Inferior parietal cortex (tissue), 1 donor: ENCODE measurements around the gene MGAT2.
A peak's percentile ranks its signal among the peaks of the same experiment; 100 is the strongest.
"Not testable (repeated sequence)": the region's sequence is repeated elsewhere in the genome, so short reads cannot be mapped to it uniquely, and the experiment has no call there.

ENCODE experiments used
- DNase-seq: peaks from one replicate; pipeline ENCODE4 v3.0.0-alpha.2; 2016; ENCODE audit errors: extremely low spot score

The MGAT2 gene

DNA sequence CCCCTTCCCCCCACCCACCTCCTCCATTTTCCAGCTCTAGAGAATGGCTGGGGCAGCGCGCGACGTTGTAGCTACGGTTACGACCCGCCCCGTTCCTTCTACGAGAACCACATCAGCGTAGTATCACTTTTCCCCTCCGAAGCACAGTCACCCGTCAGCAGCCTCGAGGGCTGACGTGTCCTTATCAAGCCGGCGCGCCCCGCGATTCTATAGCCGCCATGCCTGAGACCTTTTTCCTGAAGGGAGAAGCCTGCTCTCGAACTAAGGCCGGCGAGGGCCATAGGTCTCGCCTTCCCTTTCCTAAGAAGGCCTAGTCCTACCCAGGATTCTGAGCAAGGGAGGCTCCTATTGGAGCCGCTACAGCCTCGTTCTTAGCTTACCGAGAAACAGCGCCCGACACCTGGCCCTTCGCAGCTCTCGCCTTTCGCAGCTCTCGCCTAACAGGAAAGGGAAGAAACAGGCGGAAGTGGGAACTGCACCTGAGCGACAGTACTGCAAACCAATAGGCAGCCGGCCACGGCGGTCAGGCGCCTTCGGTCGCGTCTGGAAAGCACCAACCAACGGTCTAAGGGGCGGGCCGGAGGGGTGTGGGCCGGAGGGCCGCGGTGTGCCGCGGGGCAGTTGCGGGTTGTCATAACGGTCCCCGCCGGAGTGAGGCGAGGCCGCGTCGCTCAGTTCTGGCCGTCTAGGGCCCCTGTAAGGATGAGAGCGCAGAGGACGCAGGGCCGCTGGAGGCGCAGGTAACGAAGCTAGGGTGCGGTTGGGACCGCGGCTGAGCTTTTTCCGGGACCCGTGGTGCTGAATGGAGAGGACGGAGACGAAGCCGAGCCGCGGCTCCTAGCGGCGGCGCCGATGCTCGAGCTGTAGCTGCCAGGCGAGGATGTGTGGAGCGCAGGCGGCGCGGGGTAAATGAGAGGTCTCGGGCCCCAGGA lies at the start of gene MGAT2, which contains the start of gene RPL36AL:
Gene MGAT2 (plus strand): TSS at position 618 of the 932 bp plus-strand sequence. CDS start 470 bp downstream, outside the sequence.
Gene RPL36AL (minus strand): TSS at position 445 of the 932 bp plus-strand sequence. CDS start 1,522 bp downstream, outside the sequence.
- peak; percentile 97 for DNase-seq

DNA sequence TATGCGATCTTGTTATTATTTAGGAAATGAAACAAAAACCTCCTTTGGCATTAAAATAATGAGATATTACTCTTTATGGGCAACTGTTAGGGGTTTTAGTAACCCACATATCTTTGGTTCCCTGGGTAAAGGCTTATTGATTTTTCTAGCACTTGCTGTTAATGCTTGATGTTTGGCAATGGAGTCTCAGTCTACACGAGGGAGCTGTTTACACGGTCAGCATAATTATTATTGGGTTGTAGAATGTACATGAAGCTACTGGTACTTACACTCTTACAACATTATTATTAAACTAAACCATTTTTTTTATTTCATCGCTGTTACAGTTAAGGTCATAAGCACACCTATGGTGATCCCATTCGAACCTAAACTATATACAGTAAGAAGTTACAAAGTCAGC lies 46.6 kb upstream of the MGAT2 start:
- no peak for DNase-seq

DNA sequence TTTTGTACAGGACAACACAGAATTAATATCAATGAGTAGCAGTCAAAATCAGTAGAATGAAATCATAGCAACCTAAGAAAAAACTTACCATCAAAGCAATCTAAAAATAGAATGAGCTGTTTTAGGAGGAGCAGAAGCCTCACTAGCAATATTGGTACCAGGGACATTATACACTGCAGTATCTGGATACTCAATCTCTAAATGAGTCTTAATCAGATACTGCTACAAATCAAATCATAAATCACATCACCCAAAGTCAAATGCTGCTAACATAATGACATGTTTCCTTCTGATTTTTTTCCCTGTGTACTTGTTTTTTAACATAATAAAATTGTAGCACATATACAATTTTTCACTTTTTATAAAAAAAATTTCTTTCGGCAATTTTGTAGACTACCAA lies 42.5 kb upstream of the MGAT2 start:
- DNase-seq, result no peak

DNA sequence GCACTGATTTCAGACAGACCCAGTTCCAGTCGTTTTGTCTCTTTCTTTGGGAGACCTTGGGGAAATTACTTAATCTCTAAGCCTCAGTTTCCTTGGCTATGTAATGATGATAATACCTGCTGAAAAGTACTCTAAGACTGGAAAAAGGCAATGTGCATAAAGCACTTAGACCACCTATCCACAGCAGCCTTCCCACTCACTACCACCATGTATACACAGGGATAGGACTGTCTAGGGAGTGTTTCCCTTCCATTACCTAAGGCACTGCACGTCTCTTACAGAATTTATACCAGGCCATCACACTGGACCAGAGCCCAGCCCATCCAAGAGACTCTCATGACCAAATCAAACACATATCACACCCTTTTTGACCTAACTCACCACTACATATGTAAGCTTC lies 40.8 kb upstream of the MGAT2 start:
- DNase-seq, result no peak

DNA sequence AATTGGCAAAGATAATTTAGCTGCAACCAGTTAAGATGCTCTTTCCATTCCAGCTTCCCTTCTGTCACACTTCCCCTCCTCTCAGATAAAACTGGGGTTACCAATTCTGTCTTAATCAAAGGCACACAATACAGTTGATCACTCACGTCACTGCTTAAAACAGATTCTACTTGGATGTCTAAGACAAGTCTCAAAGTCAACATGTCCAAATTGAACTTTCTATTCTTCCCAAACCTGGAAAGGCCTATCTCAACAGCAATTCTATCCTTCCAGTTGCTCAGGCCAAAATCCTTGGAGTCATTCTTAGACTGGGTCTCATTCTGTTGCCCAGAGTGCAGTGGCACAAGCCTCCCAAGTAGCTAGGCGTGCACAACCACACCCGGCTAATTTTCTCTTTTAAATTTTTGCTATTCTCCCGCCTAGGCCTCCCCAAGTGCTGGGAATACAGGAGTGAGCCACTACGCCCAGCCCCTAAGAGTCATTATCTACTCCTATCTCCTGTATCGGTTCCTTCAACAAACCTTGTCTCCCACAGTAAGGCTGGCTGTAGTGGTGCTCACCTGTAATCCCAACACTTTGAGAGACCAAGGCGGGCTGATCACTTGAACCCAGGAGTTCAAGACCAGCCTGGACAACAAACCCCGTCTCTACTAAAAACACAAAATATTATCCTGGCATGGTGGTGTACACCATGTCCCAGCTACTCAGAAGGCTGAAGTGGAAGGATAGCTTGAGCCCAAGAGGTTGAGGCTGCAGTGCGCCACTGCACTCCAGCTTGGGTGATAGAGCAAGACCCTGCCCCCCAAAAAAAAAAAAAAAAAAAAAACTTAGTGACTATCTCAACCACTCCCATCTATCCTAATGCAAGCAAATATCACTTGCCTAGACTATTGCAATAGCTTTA lies 39.1 kb upstream of the MGAT2 start:
- DNase-seq, result no peak

DNA sequence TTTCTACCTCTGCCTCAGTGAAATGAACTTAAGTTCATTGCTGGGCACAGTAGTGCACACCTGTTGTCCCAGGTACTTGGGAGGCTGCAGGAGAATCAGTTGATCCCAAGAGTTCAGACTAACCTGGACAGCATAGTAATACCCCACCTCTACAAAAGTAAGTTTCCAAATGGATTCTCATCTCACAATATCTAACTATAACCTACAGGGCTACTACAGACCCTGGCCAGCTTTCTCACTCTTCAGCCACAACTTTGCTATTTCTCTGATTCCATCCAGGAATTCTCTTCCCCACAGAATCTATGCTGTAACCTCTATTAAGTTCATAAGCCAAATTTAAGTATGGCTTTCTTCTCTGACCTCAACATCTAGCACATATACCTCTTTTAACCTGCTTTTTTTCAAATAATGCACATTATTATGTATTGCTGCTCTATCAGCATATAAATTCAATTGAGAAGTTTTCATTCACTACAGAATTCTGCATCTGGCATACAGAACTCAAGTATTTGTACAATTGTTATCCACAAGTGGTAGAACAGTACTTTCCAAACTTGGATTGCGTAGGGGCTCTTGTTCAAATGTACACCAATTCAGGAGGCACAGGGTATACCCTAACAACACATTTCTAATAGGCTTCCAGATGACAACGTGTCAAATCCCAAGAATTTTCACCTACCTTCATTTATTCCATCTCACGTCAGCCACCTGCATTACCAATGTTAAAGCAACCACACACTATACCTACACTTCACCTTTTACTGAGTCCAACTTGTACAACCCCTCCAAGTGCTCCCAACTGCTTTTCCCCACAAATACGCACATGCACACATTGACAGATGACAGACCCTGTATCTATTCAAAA lies 38.3 kb upstream of the MGAT2 start:
- no peak for DNase-seq

DNA sequence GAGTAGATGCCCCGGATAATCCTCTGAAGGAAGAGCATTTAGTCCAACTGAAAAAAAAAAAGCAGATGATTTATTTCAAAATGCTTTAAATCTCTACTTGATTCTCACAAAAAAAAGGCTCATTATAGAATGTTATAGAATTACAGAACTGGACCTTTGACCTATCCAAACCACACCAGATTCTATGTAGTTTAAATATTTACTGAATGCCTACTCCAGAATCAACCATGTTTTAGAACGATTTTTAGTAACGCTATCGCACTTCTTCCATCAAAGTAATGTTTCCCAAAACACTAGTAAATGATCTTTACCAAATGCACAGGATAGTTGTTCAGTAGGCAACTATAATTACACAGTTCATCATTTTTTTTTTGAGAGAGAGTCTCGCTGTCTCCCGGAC lies 37.0 kb upstream of the MGAT2 start:
- no peak for DNase-seq

DNA sequence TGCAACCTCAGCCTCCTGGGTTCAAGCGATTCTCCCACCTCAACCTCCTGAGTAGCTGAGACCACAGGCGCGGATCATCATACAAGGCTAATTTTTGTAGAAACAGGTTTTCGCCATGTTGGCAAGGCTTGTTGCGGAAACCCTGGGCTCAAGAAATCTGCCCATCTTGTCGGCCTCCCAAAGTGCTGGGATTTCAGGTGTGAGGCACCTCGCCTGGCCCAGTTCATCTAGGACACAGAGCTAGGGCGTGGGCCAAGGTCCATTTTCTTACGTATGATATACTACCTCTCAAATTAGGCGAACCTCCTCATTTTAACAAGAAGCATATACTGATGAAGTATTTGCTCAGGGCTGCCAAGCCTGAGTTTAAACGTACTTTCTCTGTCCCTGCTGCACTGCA lies 36.5 kb upstream of the MGAT2 start:
- DNase-seq, result no peak

DNA sequence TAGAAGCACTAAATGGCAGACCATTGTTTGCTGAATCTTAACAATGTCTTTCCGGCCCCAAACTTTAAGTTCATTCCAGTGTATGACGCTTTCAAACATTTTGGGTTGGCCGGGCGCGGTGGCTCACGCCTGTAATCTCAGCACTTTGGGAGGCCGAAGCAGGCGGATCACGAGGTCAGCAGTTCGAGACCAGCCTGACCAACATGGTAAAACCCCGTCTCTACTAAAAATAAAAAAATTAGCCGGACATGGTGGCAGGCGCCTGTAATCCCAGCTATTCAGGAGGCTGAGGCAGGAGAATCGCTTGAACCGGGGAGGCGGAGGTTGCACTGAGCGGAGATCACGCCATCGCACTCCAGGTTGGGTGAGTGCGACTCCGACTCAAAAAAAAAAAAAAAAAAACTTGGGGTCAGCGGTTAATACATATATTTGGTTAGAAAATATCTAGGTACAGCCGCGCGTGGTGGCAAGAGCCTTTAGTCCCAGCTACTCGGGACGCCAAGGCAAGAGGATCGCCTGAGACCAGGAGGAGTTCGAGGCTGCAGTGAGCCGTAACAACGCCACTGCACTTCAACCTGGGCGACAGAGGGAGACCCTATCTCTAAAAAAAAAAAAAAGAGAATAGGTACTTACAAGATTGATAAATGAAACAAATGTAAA lies 35.5 kb upstream of the MGAT2 start:
- not testable (repeated sequence) for DNase-seq

DNA sequence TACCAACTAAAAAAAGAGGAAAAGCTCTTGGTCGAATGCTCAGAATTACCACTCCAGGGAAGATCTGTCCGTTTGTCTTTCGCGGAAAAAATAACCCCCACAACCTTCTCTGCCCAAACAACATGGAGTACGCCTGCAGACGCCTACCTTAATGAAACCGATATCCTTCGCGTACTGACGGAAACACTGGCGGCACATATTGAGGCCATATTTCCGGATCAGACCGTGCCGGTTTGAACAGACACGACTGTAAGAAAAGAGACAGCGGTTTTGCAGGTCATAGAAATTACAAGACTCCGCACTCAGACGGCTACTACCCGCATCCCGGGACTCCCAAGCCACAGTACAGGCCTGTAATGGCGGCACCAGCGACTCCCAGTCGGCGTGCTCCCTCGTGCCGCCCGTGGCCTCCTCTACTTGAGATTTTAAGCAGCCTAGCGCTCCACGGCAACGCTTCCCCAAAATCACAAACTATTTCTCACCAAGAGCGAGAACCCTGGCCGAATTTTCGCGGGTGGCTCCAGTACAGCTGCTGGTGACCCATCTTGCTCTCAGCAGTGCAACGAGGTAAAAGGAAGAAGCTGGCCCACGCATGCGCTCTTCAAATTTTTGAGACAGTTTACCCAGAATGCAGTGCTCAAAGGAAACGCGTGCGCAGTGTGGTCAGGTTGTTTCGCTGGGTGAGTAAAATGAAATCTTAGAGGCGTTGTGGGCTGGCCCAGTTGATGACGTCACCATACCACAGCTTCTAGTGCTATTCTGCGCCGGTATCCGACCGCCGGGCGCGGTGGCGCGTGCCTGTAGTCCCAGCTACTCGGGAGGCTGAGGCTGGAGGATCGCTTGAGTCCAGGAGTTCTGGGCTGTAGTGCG lies 34.6 kb upstream of the MGAT2 start, which contains the start of gene RPS29:
Gene RPS29 (minus strand): TSS at position 578 of the 870 bp plus-strand sequence. CDS start 34 bp downstream, at position 544.
- DNase-seq, result peak; percentile 100

DNA sequence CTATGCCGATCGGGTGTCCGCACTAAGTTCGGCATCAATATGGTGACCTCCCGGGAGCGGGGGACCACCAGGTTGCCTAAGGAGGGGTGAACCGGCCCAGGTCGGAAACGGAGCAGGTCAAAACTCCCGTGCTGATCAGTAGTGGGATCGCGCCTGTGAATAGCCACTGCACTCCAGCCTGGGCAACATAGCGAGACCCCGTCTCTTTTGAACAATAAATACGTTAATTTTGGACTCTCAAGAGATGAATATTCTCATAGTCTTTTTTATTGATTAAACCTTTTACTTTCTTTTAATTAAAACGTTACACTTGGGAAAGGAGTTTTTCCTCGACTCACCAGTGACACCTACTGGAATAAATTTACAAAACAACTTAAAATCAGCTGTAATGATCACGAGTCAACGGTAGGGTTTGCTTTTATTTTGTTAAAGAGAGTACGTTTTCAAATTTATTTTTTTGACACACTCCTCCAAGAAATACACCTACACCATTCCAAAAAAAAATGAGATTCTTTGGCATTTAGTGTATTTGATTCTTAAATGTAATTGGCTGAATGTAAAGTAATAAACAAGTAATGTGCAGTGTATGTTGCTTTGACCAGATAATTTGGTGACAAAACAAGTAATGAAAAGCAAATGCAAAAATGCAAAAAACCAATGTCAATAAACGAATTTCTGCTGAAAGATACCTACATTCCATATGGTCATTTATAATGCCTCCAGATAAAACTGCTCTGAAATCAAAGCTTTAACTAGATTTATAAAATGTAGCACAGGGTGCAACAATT lies 33.7 kb upstream of the MGAT2 start:
- peak; percentile 87 for DNase-seq

DNA sequence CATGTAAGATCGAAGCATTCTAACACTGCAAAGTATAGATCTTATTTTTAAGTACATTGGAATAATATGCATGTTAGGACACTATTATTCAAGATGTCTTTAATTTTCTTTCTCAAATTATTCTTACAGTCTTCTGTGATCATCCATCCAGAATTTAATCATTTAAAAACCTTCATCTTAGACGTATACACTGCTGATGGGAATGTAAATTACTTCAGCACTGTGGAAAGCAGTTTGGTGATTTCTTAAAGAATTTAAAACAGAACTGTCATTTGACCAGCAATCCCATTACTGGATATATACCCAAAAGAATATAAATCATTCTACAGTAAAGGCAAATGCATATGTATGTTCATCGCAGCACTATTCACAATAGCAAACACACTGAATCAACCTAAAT lies 31.2 kb upstream of the MGAT2 start:
- DNase-seq, result no peak

DNA sequence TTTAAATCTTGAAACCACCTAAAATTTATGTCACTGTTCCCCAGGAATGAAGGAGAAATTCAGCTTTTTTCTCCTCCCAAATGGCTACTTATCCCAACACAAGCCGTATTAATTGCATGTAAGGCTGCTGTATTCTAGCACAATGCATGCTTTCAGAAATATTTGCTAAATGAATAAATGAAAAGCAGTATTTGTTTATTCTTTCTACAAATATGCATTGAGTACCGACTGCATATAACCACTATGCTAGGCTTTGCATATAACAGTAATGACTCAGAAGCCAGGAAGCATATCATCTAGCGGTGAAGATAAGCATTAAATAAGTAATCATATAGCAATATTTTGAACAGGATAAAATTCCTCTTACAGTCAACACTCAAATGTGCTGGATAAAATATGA lies 27.6 kb upstream of the MGAT2 start:
- DNase-seq, result no peak

DNA sequence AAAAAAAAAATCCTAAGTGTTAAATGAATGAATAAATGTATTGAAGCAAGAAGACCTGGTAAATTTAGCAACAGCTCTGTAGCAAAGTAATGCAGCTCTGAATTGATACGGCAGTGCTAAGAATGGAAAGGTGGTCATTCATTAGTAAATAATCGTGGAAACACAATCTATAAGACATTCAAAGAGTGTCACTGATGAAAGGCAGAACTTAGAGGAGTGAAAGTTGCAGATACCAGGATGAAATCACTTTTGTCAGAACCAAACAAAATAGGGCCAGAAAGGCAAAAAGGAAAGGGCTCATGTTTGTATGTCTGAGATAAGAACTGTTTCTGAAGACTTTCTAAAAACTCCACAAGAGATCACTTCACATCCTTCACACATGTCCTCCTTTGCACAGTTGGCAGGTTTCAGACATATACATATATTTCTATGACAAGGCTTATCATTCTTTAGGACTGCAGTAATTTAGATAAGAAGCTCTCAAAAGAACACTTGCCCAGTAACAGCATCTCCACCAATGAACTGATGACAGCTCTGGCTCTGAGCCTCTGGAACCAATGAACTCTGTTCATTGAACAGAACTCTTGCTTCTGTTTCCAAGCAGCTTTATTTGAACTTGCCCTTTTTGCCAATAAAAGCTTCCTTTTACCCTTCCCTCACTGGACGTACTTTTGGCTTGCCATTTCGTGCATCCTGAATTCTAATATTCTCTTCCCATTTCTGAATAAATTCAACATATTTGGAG lies 26.1 kb upstream of the MGAT2 start:
- DNase-seq, result peak; percentile 38

DNA sequence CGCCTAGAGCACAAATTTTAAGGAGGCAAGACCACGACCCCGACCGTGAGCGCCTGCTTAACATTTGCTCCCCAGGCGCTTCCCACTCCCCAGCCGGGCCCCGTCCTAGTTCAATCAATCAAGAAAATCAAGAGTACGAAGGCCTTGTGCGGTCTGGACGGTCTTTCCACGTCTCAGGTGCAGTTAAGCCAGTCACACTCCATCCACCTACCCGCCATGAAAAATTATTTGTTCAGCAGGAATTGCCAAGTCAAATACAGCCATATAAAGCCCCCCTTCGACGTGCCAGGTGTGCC lies 22.5 kb upstream of the MGAT2 start:
- DNase-seq, result no peak

DNA sequence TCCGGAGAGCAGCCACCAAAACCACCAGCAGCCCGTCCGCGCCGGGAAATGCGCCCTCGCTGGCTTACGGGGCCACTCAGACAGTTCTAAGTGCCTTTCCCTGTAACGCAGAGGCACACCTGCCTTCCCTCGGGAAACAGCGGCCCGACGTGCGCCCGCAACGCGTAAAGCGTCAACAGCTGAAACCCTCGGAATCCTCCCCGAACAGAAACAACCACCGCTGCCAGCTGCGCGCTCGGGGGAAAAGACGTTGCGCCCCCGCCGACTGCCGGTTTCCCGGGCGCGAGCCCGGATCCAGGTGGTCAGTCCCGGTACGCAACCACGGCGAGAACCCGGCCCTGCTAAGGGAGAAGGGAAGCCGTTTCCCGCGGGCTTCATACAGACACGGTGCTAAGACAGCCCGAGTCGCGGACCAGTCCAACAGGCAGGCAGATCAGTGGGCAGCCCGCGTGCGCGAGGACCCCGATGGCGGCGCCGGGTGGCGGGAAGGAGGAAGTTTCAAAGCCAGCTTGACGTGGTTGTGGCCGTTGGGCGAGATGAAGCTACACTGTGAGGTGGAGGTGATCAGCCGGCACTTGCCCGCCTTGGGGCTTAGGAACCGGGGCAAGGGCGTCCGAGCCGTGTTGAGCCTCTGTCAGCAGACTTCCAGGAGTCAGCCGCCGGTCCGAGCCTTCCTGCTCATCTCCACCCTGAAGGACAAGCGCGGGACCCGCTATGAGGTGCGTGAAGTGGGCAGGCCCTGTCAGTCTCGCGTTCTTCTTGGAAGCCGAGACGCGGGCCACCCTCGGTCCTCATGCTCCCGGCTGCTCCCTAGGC lies 21.9 kb upstream of the MGAT2 start, which contains the start of gene LRR1:
Gene LRR1 (plus strand): TSS at position 456 of the 816 bp plus-strand sequence. CDS start 81 bp downstream, at position 537.
- DNase-seq, result peak; percentile 74

DNA sequence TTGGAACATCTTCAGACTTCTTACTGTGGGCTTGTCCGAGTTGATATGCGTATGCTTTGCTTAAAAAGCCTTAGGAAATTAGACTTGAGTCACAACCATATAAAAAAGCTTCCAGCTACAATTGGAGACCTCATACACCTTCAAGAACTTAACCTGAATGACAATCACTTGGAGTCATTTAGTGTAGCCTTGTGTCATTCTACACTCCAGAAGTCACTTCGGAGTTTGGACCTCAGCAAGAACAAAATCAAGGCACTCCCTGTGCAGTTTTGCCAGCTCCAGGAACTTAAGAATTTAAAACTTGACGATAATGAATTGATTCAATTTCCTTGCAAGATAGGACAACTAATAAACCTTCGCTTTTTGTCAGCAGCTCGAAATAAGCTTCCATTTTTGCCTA lies 13.0 kb upstream of the MGAT2 start:
- no peak for DNase-seq
